Stimulated activated CD4-positive, alpha-beta T cell treated with anti-CD3 and anti-CD28 coated beads, Interleukin-4, amount 100 ng/mL, for 24 hours (primary cell): ENCODE data around the gene OR52B2.
"Not testable (repeated sequence)": the region's sequence is repeated elsewhere in the genome, so short reads cannot be mapped to it uniquely, and the experiment has no call there.

Experiments used
- DNase-seq: peaks from one replicate; pipeline ENCODE4 v3.0.0-alpha.2; 2020

Gene OR52B2

GRCh38 chr11:6151117-6151516, 19.0 kb downstream of the OR52B2 start:
- no peak for DNase-seq

DNA sequence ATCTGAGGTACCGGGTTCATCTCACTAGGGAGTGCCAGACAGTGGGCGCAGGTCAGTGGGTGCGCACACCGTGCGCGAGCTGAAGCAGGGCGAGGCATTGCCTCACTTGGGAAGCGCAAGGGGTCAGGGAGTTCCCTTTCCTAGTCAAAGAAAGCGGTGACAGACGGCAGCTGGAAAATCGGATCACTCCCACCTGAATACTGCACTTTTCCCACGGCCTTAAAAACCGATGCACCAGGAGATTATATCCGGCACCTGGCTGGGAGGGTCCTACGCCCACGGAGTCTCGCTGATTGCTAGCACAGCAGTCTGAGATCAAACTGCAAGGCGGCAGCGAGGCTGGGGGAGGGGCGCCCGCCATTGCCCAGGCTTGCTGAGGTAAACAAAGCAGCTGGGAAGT, 26.4 kb downstream of the OR52B2 start:
- not testable (repeated sequence) for DNase-seq

DNA sequence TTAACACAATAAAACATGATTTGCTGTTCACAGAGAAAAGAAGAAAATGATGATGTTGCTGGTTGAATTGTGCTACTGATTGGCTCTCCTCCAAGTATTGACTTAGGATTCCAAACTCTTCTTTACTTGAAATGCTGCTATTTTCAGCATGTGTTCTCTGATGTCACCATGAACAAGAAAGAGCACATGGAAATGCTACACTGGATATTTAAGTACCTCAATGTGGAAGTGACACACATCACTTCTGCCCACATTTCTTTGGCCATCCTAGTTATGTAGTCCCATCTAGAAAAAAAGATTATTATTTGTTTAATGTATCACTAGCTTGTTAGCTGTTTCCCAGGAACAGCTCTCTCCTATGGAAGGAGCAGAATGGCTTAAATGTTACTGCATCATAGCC, 27.2 kb downstream of the OR52B2 start:
- no peak for DNase-seq

- DNase-seq: not testable (repeated sequence)
These were observed 34.2 kb downstream of the OR52B2 start for GRCh38 chr11:6135936-6136335.

- no peak for DNase-seq
These were observed 37.7 kb downstream of the OR52B2 start for GRCh38 chr11:6132431-6132830.

- DNase-seq: no peak
These were observed 40.5 kb downstream of the OR52B2 start for GRCh38 chr11:6129635-6130034.

DNA sequence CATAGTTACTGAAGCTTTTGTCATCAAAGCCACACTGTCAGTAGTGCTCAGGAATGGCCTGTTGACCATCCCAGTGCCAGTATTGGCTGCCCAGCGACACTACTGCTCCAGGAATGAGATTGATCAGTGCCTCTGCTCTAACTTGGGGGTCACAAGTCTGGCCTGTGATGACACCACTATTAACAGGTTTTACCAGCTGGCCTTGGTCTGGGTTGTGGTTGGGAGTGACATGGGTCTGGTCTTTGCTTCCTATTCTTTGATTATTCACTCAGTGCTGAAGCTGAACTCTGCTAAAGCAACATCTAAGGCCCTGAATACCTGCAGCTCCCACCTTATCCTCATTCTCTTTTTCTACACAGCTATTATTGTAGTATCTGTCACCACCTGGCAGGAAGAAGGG, 41.1 kb downstream of the OR52B2 start:
- DNase-seq: no peak

DNA sequence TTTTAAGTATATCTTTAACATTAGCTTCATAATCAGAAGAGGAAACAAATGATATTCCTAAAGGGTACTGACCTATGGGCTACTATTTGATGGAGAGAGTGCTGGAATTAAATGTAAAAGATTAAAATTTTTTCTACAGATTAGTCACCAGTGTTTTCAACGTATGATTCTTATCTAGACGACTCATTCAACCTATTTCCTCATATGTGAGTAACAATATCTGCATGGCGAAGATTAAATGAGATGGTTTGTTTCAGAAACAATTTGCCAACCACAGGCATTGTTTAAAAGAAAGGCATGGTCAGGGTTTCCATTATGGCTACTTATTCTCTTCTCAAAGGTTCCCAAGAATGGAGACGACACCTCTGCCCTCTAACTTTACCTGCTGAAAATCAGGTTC, 42.2 kb downstream of the OR52B2 start:
- no peak for DNase-seq

GRCh38 chr11:6124245-6124644, 45.9 kb downstream of the OR52B2 start:
- DNase-seq: no peak
